ENCODE measurements around the gene EVC2.

Gene EVC2

GRCh38 chr4:5664778-5665177, 43.6 kb downstream of the EVC2 start:
- H3K4me1 ChIP-seq (ENCODE audit: low read length): peaks cover 3% of the 10 kb centered on the region; the same call in 1 of the 2 replicates

GRCh38 chr4:5662555-5662954, 45.8 kb downstream of the EVC2 start:
- Histone ChIP-seq H3K27me3 (ENCODE audit: low read depth, low read length) (no peaks in the 10 kb centered on the region), H3K4me3 (ENCODE audit: low read length) (no peak overlapping the region), H3K27ac (ENCODE audit: low read length) (no peak overlapping the region), H4K20me1 (ENCODE audit: insufficient read depth, low read length) (no peaks in the 10 kb centered on the region), H3K79me2 (ENCODE audit: low read length) (no peaks in the 10 kb centered on the region), H3K9ac (ENCODE audit: low read length) (no peak overlapping the region), H3K36me3 (replicated peaks; ENCODE audit: low read depth, low read length) (peaks cover 34% of the 10 kb centered on the region), H3K9me3 (ENCODE audit: insufficient read depth, low read length) (no peaks in the 10 kb centered on the region), H3K4me2 (ENCODE audit: low read length) (no peak overlapping the region), H2AFZ (ENCODE audit: low read depth, low read length) (no peak overlapping the region), H3K4me1 (ENCODE audit: low read length) (no peaks in the 10 kb centered on the region)
- TF ChIP-seq EZH2phosphoT487 (IDR thresholded peaks at IDR 0.05; ENCODE audit: low read depth) (no peak), CTCF (IDR thresholded peaks at IDR 0.05; ENCODE audit: low read depth, low read length) (no peak)

More at GRCh38 chr4:5664778-5665177, 43.6 kb downstream of the EVC2 start:
- H3K4me3 ChIP-seq (ENCODE audit: low read length): no peak overlapping the region
- no peaks in the 10 kb centered on the region for H3K79me2 ChIP-seq (ENCODE audit: low read length)
- no peak overlapping the region for H3K9ac ChIP-seq (ENCODE audit: low read length)
- no peak overlapping the region for H3K27ac ChIP-seq (ENCODE audit: low read length)
- H3K27me3 ChIP-seq (ENCODE audit: low read depth, low read length): no peaks in the 10 kb centered on the region
- H4K20me1 ChIP-seq (ENCODE audit: insufficient read depth, low read length): no peaks in the 10 kb centered on the region
- no peaks in the 10 kb centered on the region for H3K9me3 ChIP-seq (ENCODE audit: insufficient read depth, low read length)
- TF ChIP-seq CTCF (IDR thresholded peaks at IDR 0.05; ENCODE audit: low read depth, low read length) (no peak), EZH2phosphoT487 (IDR thresholded peaks at IDR 0.05; ENCODE audit: low read depth) (no peak)
- peaks cover 34% of the 10 kb centered on the region for H3K36me3 ChIP-seq (replicated peaks; ENCODE audit: low read depth, low read length)
- H2AFZ ChIP-seq (ENCODE audit: low read depth, low read length): no peak overlapping the region
- H3K4me2 ChIP-seq (ENCODE audit: low read length): no peak overlapping the region

- no peak overlapping the region for H3K9ac ChIP-seq (ENCODE audit: low read length)
- no peaks in the 10 kb centered on the region for H3K27me3 ChIP-seq (ENCODE audit: low read depth, low read length)
- no peaks in the 10 kb centered on the region for H3K4me1 ChIP-seq (ENCODE audit: low read length)
- no peaks in the 10 kb centered on the region for H3K9me3 ChIP-seq (ENCODE audit: insufficient read depth, low read length)
- H3K36me3 ChIP-seq (replicated peaks; ENCODE audit: low read depth, low read length): peaks cover 34% of the 10 kb centered on the region
- H2AFZ ChIP-seq (ENCODE audit: low read depth, low read length): no peak overlapping the region
- H3K27ac ChIP-seq (ENCODE audit: low read length): no peak overlapping the region
- H3K4me2 ChIP-seq (ENCODE audit: low read length): no peak overlapping the region
- no peaks in the 10 kb centered on the region for H4K20me1 ChIP-seq (ENCODE audit: insufficient read depth, low read length)
- H3K4me3 ChIP-seq (ENCODE audit: low read length): no peak overlapping the region
- TF ChIP-seq EZH2phosphoT487 (IDR thresholded peaks at IDR 0.05; ENCODE audit: low read depth) (no peak), CTCF (IDR thresholded peaks at IDR 0.05; ENCODE audit: low read depth, low read length) (no peak)
- H3K79me2 ChIP-seq (ENCODE audit: low read length): no peaks in the 10 kb centered on the region
These were observed 47.1 kb downstream of the EVC2 start for GRCh38 chr4:5661237-5661636.

- no peak overlapping the region for H3K4me2 ChIP-seq (ENCODE audit: low read length)
- no peak overlapping the region for H2AFZ ChIP-seq (ENCODE audit: low read depth, low read length)
- no peaks in the 10 kb centered on the region for H3K27me3 ChIP-seq (ENCODE audit: low read depth, low read length)
- no peak overlapping the region for H3K27ac ChIP-seq (ENCODE audit: low read length)
- H3K4me1 ChIP-seq (ENCODE audit: low read length): no peaks in the 10 kb centered on the region
- H3K9me3 ChIP-seq (ENCODE audit: insufficient read depth, low read length): no peaks in the 10 kb centered on the region
- H3K4me3 ChIP-seq (ENCODE audit: low read length): no peak overlapping the region
- peaks cover 34% of the 10 kb centered on the region for H3K36me3 ChIP-seq (replicated peaks; ENCODE audit: low read depth, low read length)
- H4K20me1 ChIP-seq (ENCODE audit: insufficient read depth, low read length): no peaks in the 10 kb centered on the region
- H3K9ac ChIP-seq (ENCODE audit: low read length): no peak overlapping the region
- H3K79me2 ChIP-seq (ENCODE audit: low read length): no peaks in the 10 kb centered on the region
- no peak for TF ChIP-seq EZH2phosphoT487 (IDR thresholded peaks at IDR 0.05; ENCODE audit: low read depth)
- no peak for TF ChIP-seq CTCF (IDR thresholded peaks at IDR 0.05; ENCODE audit: low read depth, low read length)
These were observed 48.2 kb downstream of the EVC2 start for GRCh38 chr4:5660185-5660584.

Measured in OCI-LY3 (cell line).